ENCODE results near the gene SETD2. TPM values are rescaled to one million over a fixed set of nuclear protein-coding genes. Genes with fewer than 3 reads are reported as not detected.

SETD2 gene
- total and polyA plus RNA-seq, 2 experiments from 2014 or later, result 14.2 to 36.0 TPM

DNA sequence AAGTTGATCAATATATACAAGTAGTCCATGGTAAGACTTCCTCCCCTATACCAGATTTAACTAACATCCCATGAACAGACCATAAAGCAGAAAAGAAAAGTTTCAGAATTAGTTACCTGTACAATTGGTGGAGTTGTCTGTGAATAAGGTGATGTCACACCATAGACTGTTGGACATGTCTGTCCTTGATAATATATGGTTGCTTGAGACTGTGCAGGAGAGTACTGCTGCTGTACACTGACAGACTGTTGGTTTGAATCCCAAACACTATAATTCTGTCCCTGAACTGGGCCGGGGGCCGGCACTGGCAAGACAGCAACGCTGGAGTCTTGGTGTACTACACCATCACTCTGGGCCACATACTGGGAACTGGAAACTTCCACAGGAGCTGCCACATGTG is 107.2 kb downstream of the SETD2 start:
- Histone ChIP-seq H3K4me1 (ENCODE audit: low read depth) (no peaks in the 10 kb centered on the region), H3K27me3 (no peaks in the 10 kb centered on the region), H3K4me3 (no peak overlapping the region), H3K27ac (no peak overlapping the region), H3K9me3 (ENCODE audit: low read depth) (no peaks in the 10 kb centered on the region), H3K36me3 (peaks cover 21% of the 10 kb centered on the region)
- TF ChIP-seq, protein P1, sequence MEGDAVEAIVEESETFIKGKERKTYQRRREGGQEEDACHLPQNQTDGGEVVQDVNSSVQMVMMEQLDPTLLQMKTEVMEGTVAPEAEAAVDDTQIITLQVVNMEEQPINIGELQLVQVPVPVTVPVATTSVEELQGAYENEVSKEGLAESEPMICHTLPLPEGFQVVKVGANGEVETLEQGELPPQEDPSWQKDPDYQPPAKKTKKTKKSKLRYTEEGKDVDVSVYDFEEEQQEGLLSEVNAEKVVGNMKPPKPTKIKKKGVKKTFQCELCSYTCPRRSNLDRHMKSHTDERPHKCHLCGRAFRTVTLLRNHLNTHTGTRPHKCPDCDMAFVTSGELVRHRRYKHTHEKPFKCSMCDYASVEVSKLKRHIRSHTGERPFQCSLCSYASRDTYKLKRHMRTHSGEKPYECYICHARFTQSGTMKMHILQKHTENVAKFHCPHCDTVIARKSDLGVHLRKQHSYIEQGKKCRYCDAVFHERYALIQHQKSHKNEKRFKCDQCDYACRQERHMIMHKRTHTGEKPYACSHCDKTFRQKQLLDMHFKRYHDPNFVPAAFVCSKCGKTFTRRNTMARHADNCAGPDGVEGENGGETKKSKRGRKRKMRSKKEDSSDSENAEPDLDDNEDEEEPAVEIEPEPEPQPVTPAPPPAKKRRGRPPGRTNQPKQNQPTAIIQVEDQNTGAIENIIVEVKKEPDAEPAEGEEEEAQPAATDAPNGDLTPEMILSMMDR (IDR thresholded peaks at IDR 0.05; ENCODE audit: low read depth, low read length), result no peak
- no peak for DNase-seq (ENCODE audit: low read depth in 1 of 2, low spot score in 1 of 2)

DNA sequence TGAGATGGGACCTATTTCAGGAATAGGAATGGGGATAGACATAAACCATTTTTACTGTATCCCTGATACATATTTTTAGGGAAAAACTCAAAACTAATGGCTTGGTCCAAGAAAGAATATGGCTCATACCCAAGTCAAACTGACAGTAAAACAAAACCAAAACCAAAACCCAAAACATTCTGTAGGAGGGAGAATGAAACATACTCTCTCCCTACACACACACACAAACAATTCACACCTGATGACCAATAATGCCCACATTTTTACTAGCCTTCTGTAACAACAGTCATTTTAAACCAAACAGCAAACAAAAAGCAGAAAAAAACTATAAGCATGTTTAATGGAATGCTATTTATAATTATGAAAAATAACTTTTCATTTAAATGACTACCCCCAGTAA is 109.5 kb downstream of the SETD2 start:
- H3K36me3 ChIP-seq, result peaks cover 16% of the 10 kb centered on the region
- no peak overlapping the region for H3K4me3 ChIP-seq
- H3K4me1 ChIP-seq (ENCODE audit: low read depth), result no peaks in the 10 kb centered on the region
- DNase-seq (ENCODE audit: low read depth in 1 of 2, low spot score in 1 of 2), result no peak
- H3K27me3 ChIP-seq, result no peaks in the 10 kb centered on the region
- H3K9me3 ChIP-seq (ENCODE audit: low read depth), result no peaks in the 10 kb centered on the region
- TF ChIP-seq, protein P1 (IDR thresholded peaks at IDR 0.05; ENCODE audit: low read depth, low read length), result no peak
- no peak overlapping the region for H3K27ac ChIP-seq

DNA sequence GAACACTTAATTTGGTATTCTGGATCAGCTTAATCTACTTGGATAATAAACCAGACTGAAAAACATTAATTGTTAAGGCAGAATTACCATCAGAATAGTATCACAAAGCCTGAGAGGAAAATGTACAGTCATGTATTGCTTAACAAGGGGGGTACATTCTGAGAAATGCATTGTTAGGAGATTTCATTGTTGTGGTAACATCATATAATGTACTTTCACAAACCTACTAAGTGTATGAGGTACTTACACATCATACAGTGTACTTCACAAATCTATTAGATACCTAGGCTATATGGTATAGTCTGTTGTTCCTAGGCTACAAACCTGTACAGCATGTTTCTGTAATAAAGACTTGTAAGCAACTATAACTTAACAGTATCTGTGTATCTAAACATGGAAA is 116.2 kb downstream of the SETD2 start:
- H3K36me3 ChIP-seq, result peaks cover 23% of the 10 kb centered on the region
- H3K4me1 ChIP-seq (ENCODE audit: low read depth), result peaks cover 7% of the 10 kb centered on the region
- no peaks in the 10 kb centered on the region for H3K27me3 ChIP-seq
- DNase-seq (ENCODE audit: low read depth in 1 of 2, low spot score in 1 of 2), result peak in 1 of 2 donors; percentile 14
- no peaks in the 10 kb centered on the region for H3K9me3 ChIP-seq (ENCODE audit: low read depth)
- TF ChIP-seq, protein P1 (IDR thresholded peaks at IDR 0.05; ENCODE audit: low read depth, low read length), result no peak
- peak overlapping the region; percentile 73 for H3K27ac ChIP-seq
- H3K4me3 ChIP-seq, result no peak overlapping the region

DNA sequence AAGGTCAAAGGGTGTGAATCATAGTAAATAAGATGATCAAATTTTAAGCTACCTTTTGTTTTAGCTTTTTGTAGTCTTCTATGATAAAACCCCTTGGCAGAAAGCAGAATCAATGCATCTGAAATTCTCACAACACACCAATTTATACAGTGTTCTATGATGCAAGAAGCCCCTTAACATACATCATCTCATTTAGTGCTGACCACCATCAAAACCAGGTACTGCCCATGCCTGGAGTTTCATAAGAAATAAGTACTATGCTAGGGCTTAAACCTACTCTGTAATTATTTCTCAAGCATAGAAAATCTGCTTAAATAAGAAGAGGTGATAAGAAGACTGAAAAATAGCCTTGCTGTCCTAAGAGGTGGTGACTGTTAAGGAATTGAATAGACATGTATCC is 116.8 kb downstream of the SETD2 start:
- peaks cover 7% of the 10 kb centered on the region for H3K4me1 ChIP-seq (ENCODE audit: low read depth)
- H3K36me3 ChIP-seq, result peaks cover 26% of the 10 kb centered on the region
- no peaks in the 10 kb centered on the region for H3K9me3 ChIP-seq (ENCODE audit: low read depth)
- no peaks in the 10 kb centered on the region for H3K27me3 ChIP-seq
- no peak for DNase-seq (ENCODE audit: low read depth in 1 of 2, low spot score in 1 of 2)
- H3K27ac ChIP-seq, result peak overlapping the region; percentile 73
- no peak overlapping the region for H3K4me3 ChIP-seq
- TF ChIP-seq, protein P1 (IDR thresholded peaks at IDR 0.05; ENCODE audit: low read depth, low read length), result no peak

DNA sequence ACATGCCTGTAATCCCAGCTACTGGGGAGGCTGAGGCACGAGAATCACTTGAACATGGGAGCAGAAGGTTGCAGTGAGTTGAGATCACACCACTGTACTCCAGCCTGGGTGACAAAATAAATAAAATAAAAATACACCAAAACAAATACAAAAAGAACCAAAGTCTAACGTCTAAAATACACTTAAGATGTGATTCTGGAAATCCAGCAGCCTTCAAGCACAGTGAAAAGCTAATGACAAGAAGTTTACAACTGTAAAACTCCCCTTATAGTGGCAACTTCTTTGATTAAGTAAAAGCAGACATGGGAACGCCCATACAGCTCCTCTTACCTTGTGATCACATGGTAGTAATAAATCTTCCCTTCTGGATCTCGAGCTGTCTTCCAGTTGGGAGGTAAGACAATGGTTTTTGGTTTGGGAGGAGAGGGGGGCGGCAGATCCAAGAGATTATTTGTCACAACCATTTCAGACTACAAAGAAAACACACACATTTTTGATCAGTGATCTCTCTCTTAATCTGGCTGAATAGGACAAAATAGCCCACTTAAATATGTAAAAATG is 121.6 kb downstream of the SETD2 start:
- DNase-seq (ENCODE audit: low read depth in 1 of 2, low spot score in 1 of 2), result no peak
- H3K27ac ChIP-seq, result no peak overlapping the region
- H3K4me1 ChIP-seq (ENCODE audit: low read depth), result peaks cover 7% of the 10 kb centered on the region
- peaks cover 56% of the 10 kb centered on the region for H3K36me3 ChIP-seq
- H3K9me3 ChIP-seq (ENCODE audit: low read depth), result no peaks in the 10 kb centered on the region
- H3K27me3 ChIP-seq, result no peaks in the 10 kb centered on the region
- TF ChIP-seq, protein P1 (IDR thresholded peaks at IDR 0.05; ENCODE audit: low read depth, low read length), result no peak
- H3K4me3 ChIP-seq, result no peak overlapping the region
